ENCODE results near the gene EYS. TPM values are rescaled to one million over a fixed set of nuclear protein-coding genes. Genes with fewer than 3 reads are reported as not detected.

Gene EYS
- total and polyA plus RNA-seq, 2 of the 13 experiments (the other 11 are each of a cell fraction or from before 2014, with no cell fraction given): 0.04 to 0.07 TPM

GRCh38 chr6:63805808-63806572, 1901.0 kb downstream of the EYS start (continued):
- TF ChIP-seq LCORL (IDR thresholded peaks at IDR 0.05): no peak
- TF ChIP-seq LCORL (CRISPR knock-in tag; IDR thresholded peaks at IDR 0.05): no peak
- no peak for TF ChIP-seq CENPBD1 (CRISPR knock-in tag; IDR thresholded peaks at IDR 0.05; ENCODE audit: borderline replicate concordance, low read depth)
- TF ChIP-seq HNF1B (CRISPR knock-in tag; IDR thresholded peaks at IDR 0.05): no peak
- TF ChIP-seq ARID2 (CRISPR knock-in tag; IDR thresholded peaks at IDR 0.05; ENCODE audit: borderline replicate concordance): 0 out of 2 replicates have a peak, but pooled peaks have one; percentile 35
- no peak for TF ChIP-seq USF2 (IDR thresholded peaks at IDR 0.05; ENCODE audit: low read depth, low read length)
- no peak for TF ChIP-seq USF2 (CRISPR knock-in tag; IDR thresholded peaks at IDR 0.05; ENCODE audit: borderline replicate concordance)
- no peak for TF ChIP-seq ZNF558 (CRISPR knock-in tag; IDR thresholded peaks at IDR 0.05; ENCODE audit: borderline replicate concordance)
- no peak for TF ChIP-seq ZNF674 (CRISPR knock-in tag; IDR thresholded peaks at IDR 0.05; ENCODE audit: low read depth)
- peak; percentile 39; the same call in 1 of the 2 replicates for TF ChIP-seq TOE1 (CRISPR knock-in tag; IDR thresholded peaks at IDR 0.05)
- TF ChIP-seq HDAC2 (CRISPR knock-in tag; IDR thresholded peaks at IDR 0.05): peak; percentile 27; the same call in 1 of the 2 replicates
- TF ChIP-seq CEBPB (IDR thresholded peaks at IDR 0.05; ENCODE audit: borderline replicate concordance, low read depth, low read length): peak; percentile 96

All from HepG2 (cell line).